T-helper 2 cell treated with Interferon-gamma antibody and Interleukin-4, amounts not matched to agents 100 ng/mL and 5 ng/mL, for 36 hours (primary cell): Measurements from ENCODE around the gene CABP5. TPM values are rescaled to one million over a fixed set of nuclear protein-coding genes. Genes with fewer than 3 reads are reported as not detected.

Experiments used
- intact Hi-C: fragments of 100-400 bp; cut with micrococcal nuclease; formaldehyde crosslinking; loops from one replicate; pipeline ENCODE4 v1.15.1; 2023
- total RNA-seq: library from RNA; stranded (reverse); gene quantifications from 2 replicates; pipeline ENCODE4 v1.2.3, GENCODE V29; 2022

CABP5 gene
- total RNA-seq, 1 donor from 2014 or later, result not detected

DNA sequence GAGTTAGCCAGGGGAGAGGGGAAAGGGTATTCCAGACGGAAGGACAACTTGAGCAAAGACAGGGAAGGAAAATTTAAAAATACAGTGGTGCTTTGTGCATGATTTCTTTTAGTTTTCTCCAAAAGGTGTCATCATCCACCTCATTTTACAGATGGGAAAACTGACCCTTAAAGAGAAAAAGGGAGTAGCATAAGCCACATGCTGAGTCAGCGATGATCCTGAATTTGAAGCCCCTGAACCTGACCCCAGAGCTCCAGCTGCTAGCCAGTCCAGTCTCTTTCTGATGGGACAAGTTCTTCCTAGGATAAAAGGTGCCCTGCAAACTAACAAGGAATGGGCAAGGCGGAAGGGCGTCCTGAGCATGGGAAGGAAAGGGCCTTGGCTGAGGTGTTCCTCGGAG, 10.3 kb downstream of the CABP5 start:
- intact Hi-C loops, result no loop called here

DNA sequence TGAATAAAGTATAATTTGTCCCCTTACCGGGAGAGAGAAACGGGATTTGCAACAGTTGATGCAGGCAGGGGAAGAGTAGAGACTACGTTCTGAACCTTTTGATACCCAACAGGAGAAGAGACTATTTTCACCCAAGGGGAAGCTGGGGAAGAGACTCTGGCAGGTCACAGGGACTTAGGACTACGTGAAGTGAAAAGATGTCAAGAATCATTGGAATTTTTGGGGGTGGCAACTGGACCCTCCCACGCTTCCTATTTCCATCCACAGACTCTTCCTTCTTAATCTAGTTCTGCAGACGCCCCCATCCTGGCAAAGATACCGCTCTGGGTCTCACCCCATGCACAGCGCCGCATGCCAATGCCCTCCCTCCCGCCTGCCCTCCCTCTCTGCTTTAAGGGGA, 13.8 kb downstream of the CABP5 start:
- intact Hi-C loops, result no loop called here

DNA sequence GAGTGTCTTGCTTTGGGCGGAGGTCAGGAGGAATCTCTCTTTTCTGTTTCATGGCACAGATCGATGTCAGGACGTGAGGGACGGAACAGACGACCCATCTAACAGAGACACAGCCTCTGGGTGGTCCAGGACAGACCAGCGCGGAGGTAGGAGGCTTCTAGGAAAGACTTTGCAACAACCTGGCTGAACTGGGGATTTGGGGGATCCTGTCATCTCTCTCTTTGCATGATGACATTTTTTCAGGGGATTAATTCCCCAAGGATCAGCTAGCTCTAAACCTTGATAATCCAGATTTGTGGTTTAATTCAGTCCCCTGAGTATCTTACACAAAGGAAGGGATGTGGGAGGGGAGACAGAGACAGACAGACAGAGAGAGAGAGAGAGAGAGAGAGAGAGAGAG, 14.4 kb downstream of the CABP5 start:
- intact Hi-C loops, result no loop called here

DNA sequence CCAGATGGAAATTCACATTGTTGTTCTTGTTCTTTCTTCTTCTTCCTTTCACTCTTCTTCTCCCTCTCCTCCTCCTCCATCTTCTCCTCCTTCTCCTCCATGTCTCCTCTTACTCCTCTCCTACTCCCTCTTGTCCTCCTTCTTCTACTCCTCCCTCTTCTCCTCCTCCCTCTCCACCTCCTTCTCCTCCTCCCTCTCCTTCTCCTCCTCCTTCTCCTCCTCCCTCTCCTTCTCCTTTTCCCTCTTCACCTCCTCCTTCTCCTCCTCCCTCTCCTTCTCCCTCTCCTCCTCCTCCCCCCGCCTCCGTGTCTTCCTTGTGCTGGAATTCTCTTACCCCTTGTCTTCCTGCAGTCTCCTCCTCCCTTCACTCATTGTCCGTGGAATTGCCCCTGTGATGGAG, 18.4 kb downstream of the CABP5 start:
- intact Hi-C loops, result no loop called here

DNA sequence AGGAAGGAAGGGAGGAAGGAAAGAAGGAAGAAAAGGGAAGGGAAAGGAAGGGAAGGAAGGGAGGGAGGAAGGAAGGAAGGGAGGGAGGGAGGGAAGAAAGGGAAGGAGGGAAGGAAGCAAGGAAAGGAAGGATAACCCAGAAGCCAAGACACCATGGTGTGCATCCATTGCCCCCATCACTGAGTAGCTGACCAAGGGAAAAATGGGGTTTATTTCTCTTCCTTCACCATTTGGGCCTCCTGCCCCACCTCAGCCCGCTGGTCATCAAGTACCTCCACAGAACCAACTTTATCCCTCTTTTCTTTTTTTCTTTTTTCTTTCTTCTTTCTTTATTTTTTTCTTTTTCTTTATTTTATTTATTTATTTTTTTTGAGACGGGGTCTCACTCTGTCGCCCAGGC, 20.4 kb downstream of the CABP5 start:
- intact Hi-C loops, result no loop called here

DNA sequence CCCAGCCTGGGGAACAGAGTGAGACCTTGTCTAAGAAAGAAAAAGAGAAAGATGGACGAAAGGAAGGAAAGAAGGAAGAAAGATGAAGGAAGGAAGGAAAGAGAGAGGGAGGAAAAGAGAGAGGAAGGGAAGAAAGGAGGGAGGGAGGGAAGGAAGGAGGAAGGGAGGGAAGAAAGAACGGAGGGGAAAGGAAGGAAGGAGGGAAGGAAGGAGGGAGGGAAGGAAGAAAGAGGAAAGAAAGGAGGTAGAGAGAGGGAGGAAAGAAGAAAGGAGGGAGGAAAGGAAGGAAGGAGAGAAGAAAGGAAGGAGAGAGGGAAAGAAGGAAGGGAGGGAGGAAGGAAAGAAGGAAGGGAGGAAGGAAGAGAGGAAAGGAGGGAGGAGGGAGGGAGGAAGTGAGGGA, 20.9 kb downstream of the CABP5 start:
- intact Hi-C loops, result no loop called here

DNA sequence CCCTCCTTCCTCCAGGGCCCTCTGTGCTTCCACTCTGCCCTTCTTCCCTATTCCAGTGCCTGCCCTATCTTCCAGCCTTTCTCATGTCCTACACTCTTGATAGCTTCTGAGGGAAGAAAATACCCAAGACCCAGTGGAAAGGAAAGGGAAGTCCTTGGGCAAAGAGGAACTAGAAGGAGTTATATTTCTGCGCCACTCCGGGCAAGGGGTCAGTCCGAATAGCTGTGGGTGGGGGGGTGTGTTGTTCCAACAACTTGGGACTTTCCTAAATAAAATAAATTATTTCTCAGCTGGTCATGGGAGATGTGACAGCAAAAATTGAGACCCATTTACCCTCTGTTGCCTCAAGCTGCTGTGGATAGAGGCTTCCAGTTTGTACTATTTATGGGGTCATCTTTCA, 23.2 kb downstream of the CABP5 start:
- intact Hi-C loops, result no loop called here

DNA sequence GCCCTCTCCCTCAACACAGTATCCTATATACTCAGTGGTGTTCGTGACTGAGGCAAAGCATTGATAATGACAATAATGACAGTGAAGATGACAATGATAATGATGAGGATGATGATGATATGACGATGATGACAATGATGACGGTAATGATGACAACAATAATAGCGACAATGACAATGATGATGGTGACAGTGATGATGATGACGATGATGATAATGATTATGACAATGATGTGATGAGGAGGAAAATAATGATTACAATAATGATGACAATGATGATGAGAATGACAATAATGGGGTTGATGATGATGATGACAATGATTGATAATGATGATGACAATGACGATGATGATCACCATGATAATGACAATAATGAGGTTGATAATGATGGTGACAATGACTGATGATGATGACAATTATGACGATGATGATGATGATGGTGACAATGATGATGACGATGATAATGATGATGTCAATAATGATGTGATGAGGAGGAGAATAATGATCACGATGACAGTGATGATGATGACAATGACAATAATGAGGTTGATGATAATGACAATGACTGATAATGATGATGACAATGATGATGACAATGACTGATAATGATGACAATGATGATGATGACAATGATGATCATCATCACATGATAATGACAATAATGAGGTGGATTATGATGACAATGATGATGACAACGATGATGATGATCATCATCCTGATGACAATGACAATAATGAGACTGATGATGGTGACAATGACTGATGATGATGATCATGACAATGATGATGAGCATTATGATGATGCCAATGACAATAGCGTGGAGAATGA, 32.7 kb downstream of the CABP5 start:
- intact Hi-C loops, result no loop called here

DNA sequence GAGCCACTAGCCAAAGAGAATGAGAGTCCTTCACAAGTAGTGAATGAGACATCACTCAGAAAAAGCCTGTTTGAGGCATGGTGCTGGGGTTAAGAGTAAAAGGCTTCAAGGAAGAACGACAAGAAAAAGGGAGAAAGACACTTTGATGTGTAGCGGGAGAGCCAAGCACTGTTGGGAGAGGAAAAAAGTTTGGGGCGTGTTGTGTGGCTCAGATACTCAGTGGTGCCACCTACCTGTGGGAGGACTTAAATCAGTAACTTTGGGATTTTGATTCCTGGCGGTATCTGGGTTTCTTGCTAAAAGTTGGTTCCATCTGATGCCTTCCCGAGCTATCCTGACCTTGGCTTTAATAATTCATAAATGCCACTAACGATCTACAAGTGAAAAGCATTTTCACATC, 37.1 kb downstream of the CABP5 start:
- intact Hi-C loops, result no loop called here

DNA sequence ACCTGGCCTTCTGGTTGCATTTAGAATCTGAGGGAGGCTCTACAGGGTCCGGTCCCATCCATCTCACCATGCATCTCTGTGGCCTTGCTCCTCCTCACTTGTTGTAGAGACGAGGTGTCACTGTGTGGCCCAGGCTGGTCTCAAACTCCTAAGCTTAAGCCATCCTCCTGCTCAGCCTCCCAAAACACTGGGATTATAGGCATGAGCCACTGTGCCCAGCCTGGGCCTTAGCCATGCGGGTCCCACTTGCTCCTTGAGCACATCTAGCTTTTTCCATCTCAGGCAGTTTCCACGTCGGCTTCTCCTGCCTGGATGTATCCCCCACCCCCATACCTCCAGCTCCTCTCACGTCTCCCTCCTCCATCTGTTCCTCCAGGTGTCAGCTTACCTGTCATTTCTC, 39.6 kb downstream of the CABP5 start:
- intact Hi-C loops, result no loop called here

DNA sequence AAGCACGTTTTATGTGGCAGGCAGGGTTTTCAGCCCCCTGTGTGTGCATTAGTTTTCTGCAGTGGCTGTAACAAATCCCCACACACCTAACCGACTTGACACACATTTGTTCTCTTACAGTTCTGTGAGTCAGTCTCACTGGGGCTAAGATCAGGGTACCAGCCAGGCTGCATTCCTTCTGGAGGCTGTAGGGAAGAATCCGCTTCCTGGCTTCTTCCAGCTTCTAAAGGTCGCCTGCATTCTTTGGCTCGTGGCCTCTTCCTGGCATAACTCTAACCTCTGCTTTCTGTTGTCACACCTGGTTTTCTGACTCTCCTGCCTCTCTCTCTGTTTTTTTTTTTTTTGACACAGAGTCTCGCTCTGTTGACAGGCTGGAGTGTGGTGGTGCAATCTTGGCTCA, 43.0 kb downstream of the CABP5 start:
- intact Hi-C loops, result no loop called here

DNA sequence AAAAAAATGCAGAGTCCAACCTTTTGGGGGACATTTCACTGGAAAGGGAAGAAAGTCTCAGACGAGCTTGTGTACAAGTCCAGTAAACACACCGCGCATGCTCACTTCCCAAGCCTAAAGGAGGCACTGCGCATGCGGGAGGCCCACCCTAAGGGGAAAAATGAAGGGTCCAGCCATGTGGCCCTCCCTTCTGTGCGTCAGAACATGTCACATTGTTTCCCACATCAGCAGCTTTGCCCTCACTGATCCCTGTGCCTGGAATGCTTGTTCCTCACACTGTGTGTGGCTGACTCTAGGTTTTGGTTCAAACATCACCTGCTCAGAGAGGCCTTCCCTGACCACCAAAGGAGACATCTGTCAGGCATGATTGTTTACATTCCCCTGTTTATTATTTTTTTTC, 45.1 kb downstream of the CABP5 start:
- intact Hi-C loops, result no loop called here

DNA sequence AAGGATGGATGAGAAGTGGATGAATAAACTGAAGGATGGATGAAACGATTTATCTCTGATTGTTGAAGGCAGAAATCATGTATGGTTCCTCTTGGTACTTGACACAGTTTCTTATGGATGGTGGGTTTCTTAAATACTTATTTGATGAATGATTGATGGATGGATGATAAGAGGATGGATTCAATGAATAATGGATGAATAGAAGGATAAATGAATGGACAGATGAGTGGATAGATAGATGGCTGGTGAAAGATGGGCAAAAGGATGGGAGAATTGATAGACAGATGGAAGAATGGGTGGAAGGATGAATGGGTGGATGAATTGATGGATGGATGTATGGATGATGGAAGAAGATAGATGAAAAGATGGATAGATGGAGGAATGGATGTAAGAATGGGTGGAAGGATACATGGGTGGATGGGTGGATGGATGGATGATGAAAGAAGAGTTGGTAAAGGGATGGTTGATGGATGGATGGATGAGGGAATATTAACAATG, 47.6 kb downstream of the CABP5 start:
- intact Hi-C loops, result no loop called here

DNA sequence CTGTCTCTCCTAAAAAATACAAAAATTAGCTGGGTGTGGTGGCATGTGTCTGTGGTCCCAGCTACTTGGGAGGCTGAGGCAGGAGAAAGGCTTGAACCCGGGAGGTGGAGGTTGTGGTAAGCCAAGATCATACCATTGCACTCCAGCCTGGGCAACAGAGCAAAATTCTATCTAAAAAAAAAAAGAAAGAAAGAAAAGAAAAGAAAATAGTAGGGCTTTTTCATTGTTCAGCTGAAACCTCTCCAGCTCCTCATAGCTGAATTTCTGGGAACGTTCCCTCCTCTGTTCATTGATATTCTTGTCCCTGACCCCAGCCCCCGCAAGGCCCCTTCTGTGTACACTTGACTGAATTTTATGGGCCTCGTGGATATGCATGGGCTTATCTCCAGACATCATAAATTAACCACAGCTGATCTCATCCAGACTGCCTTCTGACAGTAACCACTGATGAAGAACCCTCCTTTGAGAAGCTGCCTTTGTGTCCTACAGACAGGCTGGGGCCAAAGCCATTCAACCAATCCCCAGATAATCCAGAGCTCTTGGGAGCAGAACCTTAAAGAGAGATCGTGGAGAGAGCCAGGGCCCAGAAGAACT, 49.6 kb downstream of the CABP5 start, which contains the start of gene ELSPBP1:
TSS of gene ELSPBP1 (plus strand) at position 424 of the 594 bp plus-strand sequence. CDS start 14,036 bp downstream, outside the sequence.
- intact Hi-C loops, result no loop called here

DNA sequence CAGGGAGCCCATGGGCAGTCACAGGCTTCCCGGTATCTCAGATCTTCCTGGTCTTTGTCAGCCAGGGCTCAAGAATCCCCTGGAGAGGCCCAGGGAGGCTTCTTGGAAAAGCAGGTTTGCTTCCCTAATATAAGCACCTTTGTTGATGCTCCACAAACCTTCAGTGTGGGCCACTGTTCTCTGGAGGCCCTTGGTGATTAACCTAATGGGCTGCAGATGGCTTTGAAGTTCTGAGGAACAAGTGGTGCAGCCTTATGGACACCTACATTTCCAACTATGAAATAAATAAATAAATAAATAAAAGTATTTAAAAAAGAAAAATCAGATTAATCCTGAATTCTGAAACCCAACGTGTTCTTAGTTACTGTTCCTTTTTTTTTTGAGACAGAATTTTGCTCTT, 51.8 kb downstream of the CABP5 start, which contains the start of gene BSPH1:
TSS of gene BSPH1 (minus strand) at position 101 of the 400 bp plus-strand sequence. CDS start at position 12, 89 bp downstream.
- intact Hi-C loops, result no loop called here

DNA sequence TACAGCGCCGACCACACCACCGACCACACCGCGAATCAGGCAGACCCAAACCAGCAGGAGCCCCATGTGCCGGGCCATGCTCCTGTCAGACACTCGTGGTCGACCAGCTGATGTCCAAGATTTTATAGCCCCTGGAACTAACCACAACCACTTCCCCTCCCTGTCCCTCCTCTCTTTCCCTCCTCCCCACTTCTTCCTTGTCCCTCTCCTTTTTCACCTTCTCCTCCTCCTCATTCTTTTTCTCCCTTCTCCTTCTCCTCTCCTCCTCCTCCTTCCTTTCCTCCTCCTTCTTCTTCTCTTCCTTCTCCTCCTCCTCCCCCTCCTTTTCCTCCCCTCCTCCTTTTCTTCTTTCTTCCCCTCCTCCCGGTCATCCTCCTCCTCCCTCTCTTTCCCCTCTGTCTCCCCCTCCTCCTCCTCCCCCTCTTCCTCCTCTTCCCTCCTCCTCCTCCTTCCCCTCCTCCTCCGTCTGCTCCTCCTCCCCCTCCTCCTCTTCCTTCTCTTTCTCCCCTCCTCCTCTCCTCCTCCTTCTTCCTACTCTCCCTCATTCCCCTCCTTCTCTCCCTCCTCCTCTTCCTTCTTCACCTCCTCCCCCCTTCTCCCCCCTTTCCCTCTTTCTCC, 52.6 kb downstream of the CABP5 start:
- intact Hi-C loops, result no loop called here

Other genes with a start within 250 kb of the CABP5 start
- gene TPRX1, start 239.5 kb downstream of the CABP5 start, total RNA-seq, result not detected in 2 replicates
- gene CRX, start 222.1 kb downstream of the CABP5 start, total RNA-seq, result not detected in 2 replicates
- gene TPRX2, start 184.8 kb downstream of the CABP5 start, total RNA-seq, result not detected in 2 replicates
- not detected in 2 replicates for gene SULT2A1, start 157.8 kb downstream of the CABP5 start, total RNA-seq
- gene BSPH1, start 51.9 kb downstream of the CABP5 start, total RNA-seq, result not detected in 2 replicates
- not detected in 2 replicates for gene ELSPBP1, start 49.4 kb downstream of the CABP5 start, total RNA-seq
- gene PLA2G4C, start 66.7 kb upstream of the CABP5 start, total RNA-seq, result 4.0 and 5.8 TPM in 2 replicates
- 162 and 164 TPM in 2 replicates for gene LIG1, start 126.3 kb upstream of the CABP5 start, total RNA-seq
- gene ZSWIM9, start 126.6 kb upstream of the CABP5 start, total RNA-seq, result 9.0 and 10.8 TPM in 2 replicates
- gene CARD8, start 211.8 kb upstream of the CABP5 start, total RNA-seq, result 165 and 171 TPM in 2 replicates
- gene ZNF114, start 226.0 kb upstream of the CABP5 start, total RNA-seq, result 0.39 and 0.93 TPM in 2 replicates